PC-9 (cell line): ENCODE measurements around the gene DNM1.

ENCODE experiments used
- EZH2 ChIP-seq: fragments of 200-600 bp; sonication (generic); IDR thresholded peaks from 2 replicates; pipeline ENCODE4 v1.8.0; 2017; ENCODE audit warnings: antibody characterized with exemption, low read depth
- TF ChIP-seq, protein P1 (sequence below): fragments of 200-600 bp; sonication (generic); conservative IDR thresholded peaks from 2 replicates; pipeline ENCODE4 v1.6.1; 2017; ENCODE audit warnings: mixed run types, antibody characterized with exemption, mild to moderate bottlenecking, moderate library complexity

- TF ChIP-seq, protein P1, sequence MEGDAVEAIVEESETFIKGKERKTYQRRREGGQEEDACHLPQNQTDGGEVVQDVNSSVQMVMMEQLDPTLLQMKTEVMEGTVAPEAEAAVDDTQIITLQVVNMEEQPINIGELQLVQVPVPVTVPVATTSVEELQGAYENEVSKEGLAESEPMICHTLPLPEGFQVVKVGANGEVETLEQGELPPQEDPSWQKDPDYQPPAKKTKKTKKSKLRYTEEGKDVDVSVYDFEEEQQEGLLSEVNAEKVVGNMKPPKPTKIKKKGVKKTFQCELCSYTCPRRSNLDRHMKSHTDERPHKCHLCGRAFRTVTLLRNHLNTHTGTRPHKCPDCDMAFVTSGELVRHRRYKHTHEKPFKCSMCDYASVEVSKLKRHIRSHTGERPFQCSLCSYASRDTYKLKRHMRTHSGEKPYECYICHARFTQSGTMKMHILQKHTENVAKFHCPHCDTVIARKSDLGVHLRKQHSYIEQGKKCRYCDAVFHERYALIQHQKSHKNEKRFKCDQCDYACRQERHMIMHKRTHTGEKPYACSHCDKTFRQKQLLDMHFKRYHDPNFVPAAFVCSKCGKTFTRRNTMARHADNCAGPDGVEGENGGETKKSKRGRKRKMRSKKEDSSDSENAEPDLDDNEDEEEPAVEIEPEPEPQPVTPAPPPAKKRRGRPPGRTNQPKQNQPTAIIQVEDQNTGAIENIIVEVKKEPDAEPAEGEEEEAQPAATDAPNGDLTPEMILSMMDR = no peak
- no peak for TF ChIP-seq EZH2
Measured at GRCh38 chr9:128271512-128271911, 68.3 kb downstream of the DNM1 start.
